OCI-LY7 (cell line): Measurements from ENCODE around the gene DPP8. TPM values are rescaled to one million over a fixed set of nuclear protein-coding genes. Genes with fewer than 3 reads are reported as not detected.

Experiments used
- BruUV-seq: library from RNA; stranded (reverse); fragments of 400-500 nt; replicated peaks from 2 replicates; lab custom pipeline; 2021; lab: Mats Ljungman, UMichigan
- CTCF ChIA-PET: fragments of 300-600 bp; sonication (Branson Sonifier 250); formaldehyde crosslinking; loops from one replicate; lab custom pipeline; 2022; ENCODE audit warnings: antibody characterized with exemption; ENCODE audit not compliant: unreplicated experiment; lab: Charles Lee
- POLR2A ChIA-PET: fragments of 300-600 bp; sonication (Branson Sonifier 250); formaldehyde crosslinking; loops from one replicate; lab custom pipeline; 2022; ENCODE audit warnings: antibody characterized with exemption; lab: Charles Lee
- DNase-seq: peaks from one replicate; pipeline ENCODE4 v3.0.0-alpha.2; 2015; ENCODE audit warnings: low spot score
- H2AFZ ChIP-seq: fragments of 200-600 bp; sonication (generic), shearing (Covaris generic); 2 replicates; pipeline ENCODE4 v1.6.1; 2014; ENCODE audit warnings: mild to moderate bottlenecking, antibody characterized with exemption, low read length, moderate library complexity
- H3K27ac ChIP-seq: fragments of 200-600 bp; sonication (generic); 2 replicates; pipeline ENCODE4 v1.5.1; 2014; ENCODE audit warnings: mixed run types, low read depth, mild to moderate bottlenecking, moderate library complexity, low read length, inconsistent platforms; ENCODE audit not compliant: poor library complexity, severe bottlenecking
- H3K36me3 ChIP-seq: fragments of 200-600 bp; sonication (generic); 2 replicates; pipeline ENCODE4 v1.6.1; 2014; ENCODE audit warnings: mild to moderate bottlenecking, antibody characterized with exemption, low read length, moderate library complexity, mixed read lengths; ENCODE audit not compliant: insufficient read depth
- H3K4me1 ChIP-seq: fragments of 200-600 bp; sonication (generic); 2 replicates; pipeline ENCODE4 v1.5.1; 2014; ENCODE audit warnings: mild to moderate bottlenecking, low read length; ENCODE audit not compliant: insufficient read depth, poor library complexity, severe bottlenecking
- H3K4me2 ChIP-seq: fragments of 200-600 bp; sonication (generic); 2 replicates; pipeline ENCODE4 v1.6.1; 2014; ENCODE audit warnings: mild to moderate bottlenecking, low read length
- H3K4me3 ChIP-seq: fragments of 200-600 bp; sonication (generic); 2 replicates; pipeline ENCODE4 v1.5.1; 2014; ENCODE audit warnings: mild to moderate bottlenecking, low read depth, low read length; ENCODE audit not compliant: poor library complexity, severe bottlenecking
- H3K79me2 ChIP-seq: fragments of 200-600 bp; sonication (generic); 2 replicates; pipeline ENCODE4 v1.6.1; 2016; ENCODE audit warnings: low read depth, mild to moderate bottlenecking, low read length, moderate library complexity, mixed read lengths; ENCODE audit not compliant: insufficient read depth
- H3K9me2 ChIP-seq: fragments of 200-600 bp; sonication (generic); 2 replicates; pipeline ENCODE4 v1.6.1; 2016; ENCODE audit warnings: mild to moderate bottlenecking, low read length, mixed read lengths; ENCODE audit not compliant: insufficient read depth
- H3K9me3 ChIP-seq: fragments of 200-600 bp; sonication (generic); 2 replicates; pipeline ENCODE4 v1.6.1; 2014; ENCODE audit warnings: mild to moderate bottlenecking, mixed run types, low read length, mixed read lengths
- H4K20me1 ChIP-seq: fragments of 200-600 bp; sonication (generic); 2 replicates; pipeline ENCODE4 v1.6.1; 2014; ENCODE audit warnings: mild to moderate bottlenecking, antibody characterized with exemption, low read length, moderate library complexity, mixed read lengths; ENCODE audit not compliant: insufficient read depth
- CTCF ChIP-seq: fragments of 200-600 bp; sonication (generic); conservative IDR thresholded peaks from 2 replicates; pipeline ENCODE4 v1.5.1; 2014; ENCODE audit warnings: mild to moderate bottlenecking, antibody characterized with exemption, low read length, moderate library complexity, mixed read lengths
- EZH2phosphoT487 ChIP-seq: fragments of 200-600 bp; sonication (generic); IDR thresholded peaks from 2 replicates; pipeline ENCODE4 v1.6.1; 2018; ENCODE audit warnings: low read depth, borderline replicate concordance, mild to moderate bottlenecking, mixed run types, antibody characterized with exemption, low read length, moderate library complexity, mixed read lengths
- intact Hi-C: fragments of 100-400 bp; cut with micrococcal nuclease; formaldehyde crosslinking; loops from one replicate; pipeline ENCODE4 v1.10.0; 2022; ENCODE audit not compliant: unreplicated experiment
- total RNA-seq, 2 experiments: library from RNA; depleted of rRNA in 1 of 2; stranded (reverse); fragments of >200 nt in 1 of 2; shearing (Covaris generic) in 1 of 2; gene quantifications; 2 replicates each; pipeline ENCODE4 v1.2.3, GENCODE V29; 2014 to 2022

DPP8 gene
- total RNA-seq, 2 experiments from 2014 or later, result 43.0 to 52.1 TPM

- Histone ChIP-seq H3K9me2 (no peaks in the 10 kb centered on the region), H4K20me1 (no peaks in the 10 kb centered on the region), H3K36me3 (no peaks in the 10 kb centered on the region), H3K27ac (no peak overlapping the region), H3K4me2 (no peak overlapping the region), H3K4me1 (peaks cover 16% of the 10 kb centered on the region), H3K9me3 (no peaks in the 10 kb centered on the region), H3K4me3 (no peak overlapping the region), H2AFZ (no peak overlapping the region), H3K79me2 (no peaks in the 10 kb centered on the region)
- TF ChIP-seq CTCF (no peak), EZH2phosphoT487 (no peak)
- no TSS peak for BruUV-seq
- no peak for DNase-seq
- ChIA-PET CTCF (no interaction called here), POLR2A (interaction anchor here (0.5 to 0.6 kb wide), 2 partner anchors 167 to 406 kb away, joined by 3 to 4 read pairs; no protein-coding TSS in a partner anchor)
- intact Hi-C loops, result no loop called here
These were observed 104.3 kb downstream of the DPP8 start for GRCh38 chr15:65413051-65413759.

- Histone ChIP-seq H2AFZ (no peak overlapping the region), H3K9me3 (no peaks in the 10 kb centered on the region), H3K9me2 (no peaks in the 10 kb centered on the region), H3K4me1 (peaks cover 16% of the 10 kb centered on the region), H3K79me2 (no peaks in the 10 kb centered on the region), H3K36me3 (no peaks in the 10 kb centered on the region), H3K27ac (no peak overlapping the region), H4K20me1 (no peaks in the 10 kb centered on the region), H3K4me3 (no peak overlapping the region), H3K4me2 (no peak overlapping the region)
- CTCF ChIA-PET, result no interaction called here
- intact Hi-C loops, result loop anchor here (1.0 kb wide), 1 partner anchor 15 kb away; no protein-coding TSS in a partner anchor
- no peak for TF ChIP-seq CTCF
- no peak for TF ChIP-seq EZH2phosphoT487
- no peak for DNase-seq
- POLR2A ChIA-PET, result interaction anchor here (0.6 kb wide), 2 partner anchors 48 to 168 kb away, joined by 3 to 4 read pairs; no protein-coding TSS in a partner anchor
- no TSS peak for BruUV-seq
These were observed 104.9 kb downstream of the DPP8 start for GRCh38 chr15:65412556-65412955.

- Histone ChIP-seq H3K36me3 (no peaks in the 10 kb centered on the region), H3K4me1 (peaks cover 16% of the 10 kb centered on the region), H3K9me3 (no peaks in the 10 kb centered on the region), H3K9me2 (no peaks in the 10 kb centered on the region), H3K4me2 (no peak overlapping the region), H4K20me1 (no peaks in the 10 kb centered on the region), H3K27ac (no peak overlapping the region), H3K4me3 (no peak overlapping the region), H3K79me2 (no peaks in the 10 kb centered on the region), H2AFZ (no peak overlapping the region)
- DNase-seq, result no peak
- CTCF ChIA-PET, result no interaction called here
- POLR2A ChIA-PET, result interaction anchor here (0.6 kb wide), 1 partner anchor 47 kb away, joined by 3 read pairs; no protein-coding TSS in a partner anchor
- no peak for TF ChIP-seq CTCF
- no peak for TF ChIP-seq EZH2phosphoT487
- no TSS peak for BruUV-seq
- intact Hi-C loops, result loop anchor here (1.0 kb wide), 1 partner anchor 16 kb away; no protein-coding TSS in a partner anchor
These were observed 105.9 kb downstream of the DPP8 start for GRCh38 chr15:65411465-65412071.
